AG08396 (cell line): Measurements from ENCODE around the gene NEK5.
"Not testable (repeated sequence)": the region's sequence is repeated elsewhere in the genome, so short reads cannot be mapped to it uniquely, and the experiment has no call there.

Experiments used
- DNase-seq: peaks from one replicate; pipeline ENCODE4 v3.0.0; 2012; ENCODE audit warnings: low spot score, mixed read lengths

The NEK5 gene

GRCh38 chr13:52070929-52071523 lies 57.8 kb downstream of the NEK5 start:
- DNase-seq = peak; percentile 42

- no peak for DNase-seq
These were observed 61.6 kb downstream of the NEK5 start for GRCh38 chr13:52067237-52067636.

GRCh38 chr13:52061587-52061986 lies 67.3 kb downstream of the NEK5 start:
- no peak for DNase-seq

- DNase-seq = not testable (repeated sequence)
These were observed 67.8 kb downstream of the NEK5 start for GRCh38 chr13:52061064-52061463.

GRCh38 chr13:52053460-52053859 lies 75.4 kb downstream of the NEK5 start:
- no peak for DNase-seq

GRCh38 chr13:52051400-52051799 lies 77.5 kb downstream of the NEK5 start:
- DNase-seq = no peak

- no peak for DNase-seq
These were observed 80.4 kb downstream of the NEK5 start for GRCh38 chr13:52048516-52048915.

GRCh38 chr13:52047463-52047862 lies 81.4 kb downstream of the NEK5 start:
- DNase-seq = no peak

- no peak for DNase-seq
These were observed 85.2 kb downstream of the NEK5 start for GRCh38 chr13:52043675-52044074.

GRCh38 chr13:52036037-52036436 lies 92.8 kb downstream of the NEK5 start:
- DNase-seq = no peak

- no peak for DNase-seq
These were observed 94.2 kb downstream of the NEK5 start for GRCh38 chr13:52034616-52035226.

- DNase-seq = no peak
These were observed 95.8 kb downstream of the NEK5 start for GRCh38 chr13:52033039-52033438.

GRCh38 chr13:52030401-52030800 lies 98.5 kb downstream of the NEK5 start:
- not testable (repeated sequence) for DNase-seq

- no peak for DNase-seq
These were observed 99.3 kb downstream of the NEK5 start for GRCh38 chr13:52029569-52029968.

GRCh38 chr13:52027832-52028231 lies 101.0 kb downstream of the NEK5 start:
- no peak for DNase-seq

- no peak for DNase-seq
These were observed 102.6 kb downstream of the NEK5 start for GRCh38 chr13:52026246-52026626.

- DNase-seq = no peak
These were observed 103.2 kb downstream of the NEK5 start for GRCh38 chr13:52025475-52026245.

- DNase-seq = no peak
These were observed 104.4 kb downstream of the NEK5 start, which contains the start of gene UTP14C for GRCh38 chr13:52024481-52024880. UTP14C (plus strand) TSS chr13:52024691; CDS start chr13:52028805, 4,114 bp downstream.

GRCh38 chr13:52022356-52022755 lies 106.5 kb downstream of the NEK5 start:
- no peak for DNase-seq

- no peak for DNase-seq
These were observed 108.7 kb downstream of the NEK5 start for GRCh38 chr13:52020191-52020590.

- DNase-seq = no peak
These were observed 112.6 kb downstream of the NEK5 start for GRCh38 chr13:52016296-52016695.

- DNase-seq = no peak
These were observed 116.4 kb downstream of the NEK5 start for GRCh38 chr13:52012512-52012836.
